ENCODE results near the gene SDK1. TPM values are rescaled to one million over a fixed set of nuclear protein-coding genes. Genes with fewer than 3 reads are reported as not detected.

SDK1 gene
- total and polyA plus RNA-seq, 2 experiments from 2014 or later, result 4.1 to 16.5 TPM

DNA sequence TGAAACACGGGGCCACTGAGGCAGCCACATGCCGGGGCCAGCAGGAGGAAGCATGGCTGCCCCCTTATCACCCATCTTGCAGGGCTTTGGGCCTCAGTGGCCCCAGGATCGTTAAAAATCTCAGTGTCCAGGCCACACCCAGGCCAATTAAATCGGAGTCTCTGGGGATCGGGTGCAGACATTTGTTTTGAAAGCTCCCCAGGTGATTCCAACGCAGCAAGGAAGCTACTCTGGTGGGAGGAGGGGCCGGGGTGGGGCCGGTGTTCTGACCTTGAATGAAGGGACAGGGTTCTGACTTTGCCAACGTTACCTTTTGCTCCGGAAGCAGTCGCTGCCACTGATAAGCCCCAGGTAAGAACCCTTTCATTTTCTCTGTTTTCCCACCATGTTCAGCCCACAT is 968.7 kb downstream of the SDK1 start:
- Histone ChIP-seq H3K27ac (no peak overlapping the region), H3K36me3 (no peaks in the 10 kb centered on the region), H3K27me3 (no peaks in the 10 kb centered on the region), H3K4me1 (ENCODE audit: low read depth) (no peaks in the 10 kb centered on the region), H3K9me3 (ENCODE audit: low read depth) (no peaks in the 10 kb centered on the region), H3K4me3 (no peak overlapping the region)
- DNase-seq (ENCODE audit: low read depth in 1 of 2, low spot score in 1 of 2), result no peak
- TF ChIP-seq, protein P1, sequence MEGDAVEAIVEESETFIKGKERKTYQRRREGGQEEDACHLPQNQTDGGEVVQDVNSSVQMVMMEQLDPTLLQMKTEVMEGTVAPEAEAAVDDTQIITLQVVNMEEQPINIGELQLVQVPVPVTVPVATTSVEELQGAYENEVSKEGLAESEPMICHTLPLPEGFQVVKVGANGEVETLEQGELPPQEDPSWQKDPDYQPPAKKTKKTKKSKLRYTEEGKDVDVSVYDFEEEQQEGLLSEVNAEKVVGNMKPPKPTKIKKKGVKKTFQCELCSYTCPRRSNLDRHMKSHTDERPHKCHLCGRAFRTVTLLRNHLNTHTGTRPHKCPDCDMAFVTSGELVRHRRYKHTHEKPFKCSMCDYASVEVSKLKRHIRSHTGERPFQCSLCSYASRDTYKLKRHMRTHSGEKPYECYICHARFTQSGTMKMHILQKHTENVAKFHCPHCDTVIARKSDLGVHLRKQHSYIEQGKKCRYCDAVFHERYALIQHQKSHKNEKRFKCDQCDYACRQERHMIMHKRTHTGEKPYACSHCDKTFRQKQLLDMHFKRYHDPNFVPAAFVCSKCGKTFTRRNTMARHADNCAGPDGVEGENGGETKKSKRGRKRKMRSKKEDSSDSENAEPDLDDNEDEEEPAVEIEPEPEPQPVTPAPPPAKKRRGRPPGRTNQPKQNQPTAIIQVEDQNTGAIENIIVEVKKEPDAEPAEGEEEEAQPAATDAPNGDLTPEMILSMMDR (IDR thresholded peaks at IDR 0.05; ENCODE audit: low read depth, low read length), result no peak

DNA sequence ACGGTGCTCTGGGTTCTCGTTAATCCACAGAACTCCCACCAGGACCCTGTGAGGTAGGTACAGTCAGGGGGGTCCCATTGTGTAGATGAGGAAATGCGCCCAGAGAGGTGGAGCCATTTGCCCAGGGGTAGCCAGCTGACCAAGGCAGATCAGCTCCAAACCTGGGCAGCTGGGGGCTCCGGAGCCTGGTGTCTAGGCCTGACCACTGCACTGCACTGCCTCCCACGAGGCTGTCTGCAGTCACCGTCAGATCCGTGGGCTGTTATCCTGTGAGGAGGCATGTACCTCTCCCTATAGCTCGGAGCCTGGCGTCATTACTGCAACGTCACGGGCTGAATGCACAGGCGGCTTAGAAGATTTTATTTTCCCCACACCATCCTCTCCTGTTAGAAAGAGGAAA is 969.2 kb downstream of the SDK1 start:
- Histone ChIP-seq H3K27ac (no peak overlapping the region), H3K9me3 (ENCODE audit: low read depth) (no peaks in the 10 kb centered on the region), H3K4me3 (no peak overlapping the region), H3K27me3 (no peaks in the 10 kb centered on the region), H3K4me1 (ENCODE audit: low read depth) (no peaks in the 10 kb centered on the region), H3K36me3 (no peaks in the 10 kb centered on the region)
- TF ChIP-seq, protein P1 (IDR thresholded peaks at IDR 0.05; ENCODE audit: low read depth, low read length), result no peak
- DNase-seq (ENCODE audit: low read depth in 1 of 2, low spot score in 1 of 2), result no peak

DNA sequence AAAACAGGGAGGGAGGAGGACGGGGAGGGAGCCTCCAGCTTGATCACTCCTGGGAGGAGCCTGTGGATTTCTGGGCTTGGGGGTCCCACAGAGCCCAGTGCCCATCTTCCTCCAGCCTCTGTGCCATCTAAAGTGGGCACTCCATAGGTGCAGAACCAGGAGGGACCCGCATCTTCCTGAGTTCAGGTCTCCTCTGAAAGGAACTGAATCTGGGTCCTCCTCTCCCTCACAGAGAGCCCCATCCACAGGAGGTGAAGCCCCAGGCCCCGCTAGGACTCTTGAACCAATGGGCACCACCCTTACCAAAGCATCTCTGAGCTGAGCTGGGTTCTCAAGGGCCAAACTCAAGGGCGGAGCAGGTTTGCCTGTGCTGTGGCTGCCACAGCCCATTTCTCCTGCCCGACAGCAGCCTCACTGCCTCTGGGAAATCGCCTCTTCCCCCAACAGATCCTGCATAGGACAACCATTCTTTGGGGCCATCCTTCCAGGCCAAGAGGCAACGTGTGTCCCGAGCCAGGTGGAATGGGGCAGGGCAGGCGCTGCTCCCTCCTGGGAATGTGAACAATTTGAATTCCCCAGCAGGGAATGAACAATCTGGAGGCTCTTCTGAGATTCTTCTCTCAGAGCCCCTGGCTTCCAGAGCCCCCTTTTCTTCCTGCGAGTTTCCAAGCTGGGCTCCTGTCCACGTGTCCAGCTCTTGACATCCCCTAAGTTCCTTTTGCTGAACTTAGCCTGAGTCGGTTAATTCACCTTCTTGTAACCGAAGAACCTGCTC is 970.1 kb downstream of the SDK1 start:
- Histone ChIP-seq H3K4me1 (ENCODE audit: low read depth) (no peaks in the 10 kb centered on the region), H3K27ac (no peak overlapping the region)
- no peak for DNase-seq (ENCODE audit: low read depth in 1 of 2, low spot score in 1 of 2)

DNA sequence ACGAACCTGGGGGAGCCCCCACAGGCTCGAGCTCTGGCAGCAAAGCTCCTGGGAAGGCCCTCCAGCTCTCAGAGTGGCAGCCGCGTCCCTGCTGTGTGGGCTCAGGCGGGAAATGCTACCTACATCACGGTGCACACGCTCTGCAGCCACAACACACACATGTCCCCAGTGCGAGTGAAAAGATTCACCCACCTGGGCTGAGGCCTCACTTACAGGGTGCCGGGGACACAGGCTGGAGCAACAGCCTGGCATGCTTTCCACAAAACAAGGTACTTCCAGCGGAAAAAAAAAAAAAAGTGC is 970.6 kb downstream of the SDK1 start:
- DNase-seq (ENCODE audit: low read depth in 1 of 2, low spot score in 1 of 2), result no peak
- H3K36me3 ChIP-seq, result no peaks in the 10 kb centered on the region
- TF ChIP-seq, protein P1 (IDR thresholded peaks at IDR 0.05; ENCODE audit: low read depth, low read length), result no peak
- H3K4me3 ChIP-seq, result no peak overlapping the region
- H3K27me3 ChIP-seq, result no peaks in the 10 kb centered on the region
- H3K4me1 ChIP-seq (ENCODE audit: low read depth), result no peaks in the 10 kb centered on the region
- no peak overlapping the region for H3K27ac ChIP-seq
- H3K9me3 ChIP-seq (ENCODE audit: low read depth), result no peaks in the 10 kb centered on the region

More for the DNA sequence above, 970.1 kb downstream of the SDK1 start:
- Histone ChIP-seq H3K4me3 (no peak overlapping the region), H3K9me3 (ENCODE audit: low read depth) (no peaks in the 10 kb centered on the region), H3K36me3 (no peaks in the 10 kb centered on the region), H3K27me3 (no peaks in the 10 kb centered on the region)
- TF ChIP-seq, protein P1 (IDR thresholded peaks at IDR 0.05; ENCODE audit: low read depth, low read length), result no peak

DNA sequence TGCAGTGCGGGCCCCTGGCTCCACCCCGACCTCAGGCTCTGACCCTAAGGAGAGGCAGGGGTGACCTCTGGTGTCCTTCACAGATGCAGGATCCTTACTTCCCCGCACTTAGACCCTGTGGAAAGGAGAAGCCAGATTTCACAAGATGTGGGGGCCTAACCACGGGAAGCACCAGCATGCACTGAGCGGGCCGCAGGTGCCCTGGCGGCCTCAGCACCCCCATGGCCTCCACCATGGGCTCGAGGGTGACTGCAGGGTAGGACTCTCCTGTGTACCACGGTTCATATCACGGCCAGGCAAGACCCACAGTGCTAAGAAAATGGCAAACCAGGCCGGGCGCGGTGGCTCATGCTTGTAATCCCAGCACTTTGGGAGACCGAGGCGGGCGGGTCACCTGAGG is 971.1 kb downstream of the SDK1 start:
- TF ChIP-seq, protein P1 (IDR thresholded peaks at IDR 0.05; ENCODE audit: low read depth, low read length), result no peak
- H3K27ac ChIP-seq, result no peak overlapping the region
- DNase-seq (ENCODE audit: low read depth in 1 of 2, low spot score in 1 of 2), result no peak

More for the DNA sequence above, 971.1 kb downstream of the SDK1 start:
- no peaks in the 10 kb centered on the region for H3K36me3 ChIP-seq
- H3K4me1 ChIP-seq (ENCODE audit: low read depth), result no peaks in the 10 kb centered on the region
- no peaks in the 10 kb centered on the region for H3K9me3 ChIP-seq (ENCODE audit: low read depth)
- H3K4me3 ChIP-seq, result no peak overlapping the region
- no peaks in the 10 kb centered on the region for H3K27me3 ChIP-seq
